ENCODE measurements around the gene OPN1SW. TPM values are rescaled to one million over a fixed set of nuclear protein-coding genes. Genes with fewer than 3 reads are reported as not detected.
A peak's percentile ranks its signal among the peaks of the same experiment; 100 is the strongest.

OPN1SW gene
- total RNA-seq, 2 donors from 2014 or later = not detected

DNA sequence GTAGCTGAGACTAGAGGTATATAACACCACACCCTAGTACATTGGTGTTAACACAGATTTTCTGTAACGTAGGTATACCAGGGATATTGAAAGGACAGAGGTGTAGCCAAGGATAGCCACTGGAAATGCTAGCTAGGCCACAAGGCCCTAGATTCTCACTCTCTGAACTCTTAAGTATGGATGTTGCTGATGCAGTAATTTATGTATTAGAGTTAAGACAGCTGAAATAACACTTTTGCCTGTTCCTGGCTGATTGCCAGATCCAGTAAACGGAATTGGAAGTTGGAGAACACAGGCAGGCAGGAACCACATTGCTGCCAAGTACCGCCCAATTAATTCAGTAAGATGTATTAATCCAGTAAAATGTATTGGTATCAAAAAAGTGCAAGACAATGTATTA is 34.6 kb downstream of the OPN1SW start:
- H3K4me3 ChIP-seq = peak overlapping the region; percentile 96
- TF ChIP-seq, protein P1, sequence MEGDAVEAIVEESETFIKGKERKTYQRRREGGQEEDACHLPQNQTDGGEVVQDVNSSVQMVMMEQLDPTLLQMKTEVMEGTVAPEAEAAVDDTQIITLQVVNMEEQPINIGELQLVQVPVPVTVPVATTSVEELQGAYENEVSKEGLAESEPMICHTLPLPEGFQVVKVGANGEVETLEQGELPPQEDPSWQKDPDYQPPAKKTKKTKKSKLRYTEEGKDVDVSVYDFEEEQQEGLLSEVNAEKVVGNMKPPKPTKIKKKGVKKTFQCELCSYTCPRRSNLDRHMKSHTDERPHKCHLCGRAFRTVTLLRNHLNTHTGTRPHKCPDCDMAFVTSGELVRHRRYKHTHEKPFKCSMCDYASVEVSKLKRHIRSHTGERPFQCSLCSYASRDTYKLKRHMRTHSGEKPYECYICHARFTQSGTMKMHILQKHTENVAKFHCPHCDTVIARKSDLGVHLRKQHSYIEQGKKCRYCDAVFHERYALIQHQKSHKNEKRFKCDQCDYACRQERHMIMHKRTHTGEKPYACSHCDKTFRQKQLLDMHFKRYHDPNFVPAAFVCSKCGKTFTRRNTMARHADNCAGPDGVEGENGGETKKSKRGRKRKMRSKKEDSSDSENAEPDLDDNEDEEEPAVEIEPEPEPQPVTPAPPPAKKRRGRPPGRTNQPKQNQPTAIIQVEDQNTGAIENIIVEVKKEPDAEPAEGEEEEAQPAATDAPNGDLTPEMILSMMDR (IDR thresholded peaks at IDR 0.05) = no peak
- intact Hi-C loops (cut with DNase I) = no loop called here

DNA sequence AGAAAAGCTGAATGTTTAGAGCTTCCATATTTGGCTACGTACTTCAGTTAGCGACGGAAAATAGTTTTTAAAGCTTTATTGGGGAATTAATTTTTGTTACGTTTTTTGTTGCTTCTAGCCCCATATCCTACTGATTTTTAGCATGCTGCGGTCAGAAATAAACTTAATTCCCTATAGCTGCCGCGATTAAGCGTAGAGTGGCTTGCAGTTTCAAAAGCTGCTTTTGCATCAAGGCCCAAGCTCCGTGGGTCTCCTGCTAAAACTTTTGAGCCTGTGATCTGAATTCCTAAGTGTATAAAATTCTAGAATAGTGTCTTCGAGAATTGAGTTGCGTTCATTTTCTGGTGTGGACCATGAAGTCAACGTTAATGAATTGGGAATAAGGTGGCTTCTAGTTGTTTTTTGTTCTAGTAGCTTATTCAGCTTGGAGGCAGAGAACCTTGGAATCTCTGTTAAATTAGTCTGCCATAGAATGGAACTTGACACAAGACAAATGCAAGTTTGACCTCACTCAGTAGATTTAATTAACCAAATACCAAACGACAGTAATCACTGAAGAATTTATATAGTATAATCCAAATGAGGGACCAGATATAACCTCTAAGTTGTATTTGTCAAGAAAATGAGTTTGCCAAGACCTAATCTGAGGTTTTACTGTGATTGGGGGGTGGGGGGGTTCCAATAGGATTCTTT is 35.5 kb downstream of the OPN1SW start:
- H3K4me1 ChIP-seq = peaks cover 9% of the 10 kb centered on the region
- H3K27me3 ChIP-seq = no peaks in the 10 kb centered on the region
- no peak for DNase-seq
- H3K9me3 ChIP-seq = no peaks in the 10 kb centered on the region
- intact Hi-C loops (cut with DNase I) = no loop called here
- peak overlapping the region; percentile 96 for H3K4me3 ChIP-seq
- H3K27ac ChIP-seq = peak overlapping the region; percentile 88
- peak overlapping the region; percentile 97 to 98 for H3K9ac ChIP-seq (ENCODE audit: low read depth in 2 of 2, low read length in 2 of 2)
- H3K36me3 ChIP-seq = no peaks in the 10 kb centered on the region
- TF ChIP-seq, protein P1 (IDR thresholded peaks at IDR 0.05) = no peak

More for the DNA sequence above, 34.6 kb downstream of the OPN1SW start:
- H3K9ac ChIP-seq (ENCODE audit: low read depth in 2 of 2, low read length in 2 of 2) = peak overlapping the region in 1 of 2 donors; percentile 37
- no peaks in the 10 kb centered on the region for H3K9me3 ChIP-seq
- H3K36me3 ChIP-seq = no peaks in the 10 kb centered on the region
- H3K27me3 ChIP-seq = no peaks in the 10 kb centered on the region
- DNase-seq = no peak
- peak overlapping the region; percentile 9 for H3K27ac ChIP-seq
- peaks cover 9% of the 10 kb centered on the region for H3K4me1 ChIP-seq

DNA sequence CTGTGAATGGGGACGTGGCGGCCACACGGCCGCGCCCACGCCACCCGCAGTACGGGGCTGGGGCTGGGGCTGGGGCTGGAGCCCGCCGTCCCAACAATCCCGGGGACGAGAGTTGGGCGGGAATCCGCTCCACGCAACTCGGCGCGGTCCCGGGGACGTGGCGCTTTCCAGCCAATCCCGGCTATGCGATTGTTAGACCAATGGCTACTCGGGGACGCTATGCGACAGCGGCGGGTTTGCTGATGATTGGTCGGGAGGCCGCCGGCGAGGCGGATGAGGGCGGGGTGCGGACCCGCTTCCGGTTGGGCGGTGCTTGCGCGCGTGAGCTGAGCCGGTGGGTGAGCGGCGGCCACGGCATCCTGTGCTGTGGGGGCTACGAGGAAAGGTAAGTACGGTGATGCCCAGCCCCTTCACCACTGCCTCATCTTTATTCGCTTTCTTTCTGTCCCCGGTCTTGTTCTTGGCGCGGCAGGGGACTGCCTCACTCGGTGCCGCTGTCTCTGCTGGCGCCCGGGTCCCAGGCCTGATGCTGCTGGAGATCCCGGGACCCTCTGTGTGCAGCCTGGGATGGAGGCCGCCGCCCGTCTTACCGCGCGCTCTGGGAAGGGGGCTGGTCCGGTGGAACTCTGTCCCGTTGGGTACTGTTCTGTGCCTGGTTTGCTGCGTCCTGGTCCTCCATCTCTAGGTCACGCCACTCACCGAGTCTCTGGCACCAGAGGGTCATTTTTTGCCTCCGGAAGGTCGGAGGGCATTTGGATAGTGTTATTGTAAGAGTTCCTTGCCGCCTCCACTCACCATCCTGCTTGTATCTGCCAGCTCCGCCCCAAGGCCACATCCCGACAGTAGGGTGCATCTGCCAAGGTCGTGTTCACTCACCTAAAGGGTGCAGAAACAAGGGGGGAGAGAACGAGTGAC is 36.3 kb downstream of the OPN1SW start, which contains the start of gene CALU:
Gene CALU (plus strand): TSS at position 312 of the 915 bp plus-strand sequence. CDS start 9,225 bp downstream, outside the sequence.
- peak; percentile 97 for DNase-seq
- TF ChIP-seq, protein P1 (IDR thresholded peaks at IDR 0.05) = no peak
- no peaks in the 10 kb centered on the region for H3K36me3 ChIP-seq
- H3K27ac ChIP-seq = peak within 1 kb of the TSS; percentile 88
- intact Hi-C loops (cut with DNase I) = no loop called here
- peak within 1 kb of the TSS; percentile 96 for H3K4me3 ChIP-seq
- H3K4me1 ChIP-seq = peaks cover 9% of the 10 kb centered on the region
- H3K27me3 ChIP-seq = no peaks in the 10 kb centered on the region
- peak within 1 kb of the TSS; percentile 97 to 98 for H3K9ac ChIP-seq (ENCODE audit: low read depth in 2 of 2, low read length in 2 of 2)
- H3K9me3 ChIP-seq = no peaks in the 10 kb centered on the region

DNA sequence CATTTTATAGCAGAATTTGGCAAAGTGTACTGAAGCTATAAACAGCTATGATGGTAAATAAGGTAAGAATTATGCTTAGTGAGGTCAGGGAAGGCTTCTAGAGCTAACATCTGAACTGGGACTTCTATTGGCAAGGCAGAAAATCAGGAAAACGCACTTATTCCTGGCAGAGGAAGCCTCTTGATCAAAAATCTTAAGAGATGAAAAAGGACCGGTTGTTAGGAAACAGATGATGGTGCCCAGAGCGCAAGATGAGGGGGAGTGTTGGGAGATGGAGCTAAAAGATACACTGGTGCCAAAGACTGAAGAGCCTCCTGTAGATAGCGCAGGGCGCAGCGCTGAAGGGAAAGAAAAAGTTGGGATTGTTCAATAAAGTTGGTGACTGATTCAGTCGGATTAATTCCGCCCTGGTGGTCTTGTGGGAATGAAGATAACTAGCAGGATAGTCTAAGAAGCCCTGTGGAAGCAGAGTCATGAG is 37.0 kb downstream of the OPN1SW start:
- peak overlapping the region; percentile 59 to 97 for H3K9ac ChIP-seq (ENCODE audit: low read depth in 2 of 2, low read length in 2 of 2)

More for the DNA sequence above, 37.0 kb downstream of the OPN1SW start:
- Histone ChIP-seq H3K27me3 (no peaks in the 10 kb centered on the region), H3K9me3 (no peaks in the 10 kb centered on the region), H3K27ac (peak overlapping the region; percentile 88), H3K4me3 (peak overlapping the region; percentile 96), H3K36me3 (no peaks in the 10 kb centered on the region), H3K4me1 (peaks cover 9% of the 10 kb centered on the region)
- no peak for DNase-seq
- intact Hi-C loops (cut with DNase I) = no loop called here
- TF ChIP-seq, protein P1 (IDR thresholded peaks at IDR 0.05) = no peak

Data from colonic mucosa (tissue), 4 donors.